Transverse colon (tissue), 4 donors: Measurements from ENCODE around the gene RRP8. TPM values are rescaled to one million over a fixed set of nuclear protein-coding genes. Genes with fewer than 3 reads are reported as not detected.

Source experiments
- DNase-seq: peaks from one replicate; pipeline ENCODE4 v3.0.0-alpha.2; 2019
- H3K27ac ChIP-seq, 4 donors: fragments of 200-600 bp; sonication (generic); 2 replicates each; pipeline ENCODE4 v1.5.1; 2016 to 2018; ENCODE audit warnings: inconsistent platforms in 4 of 4
- H3K27me3 ChIP-seq: fragments of 200-600 bp; sonication (generic); 2 replicates; pipeline ENCODE4 v1.5.1; 2017; ENCODE audit warnings: inconsistent platforms
- H3K36me3 ChIP-seq, 4 donors: fragments of 200-600 bp; sonication (generic); 2 replicates each; pipeline ENCODE4 v1.5.1; 2017 to 2019; ENCODE audit warnings: inconsistent platforms in 4 of 4
- H3K4me1 ChIP-seq, 4 donors: fragments of 200-600 bp; sonication (generic); 2 replicates each; pipeline ENCODE4 v1.5.1; 2017 to 2020; ENCODE audit warnings: inconsistent platforms in 4 of 4
- H3K4me3 ChIP-seq, 4 donors: fragments of 200-600 bp; sonication (generic); 1 replicate in 1 of 4; 2 replicates in 3 of 4; pipeline versions ENCODE4 v1.5.1 to v1.6.1; 2017 to 2019; ENCODE audit warnings: inconsistent platforms in 4 of 4
- H3K9me3 ChIP-seq, 2 donors: fragments of 200-600 bp; sonication (generic); 2 replicates each; pipeline ENCODE4 v1.5.1; 2017 to 2019; ENCODE audit warnings: inconsistent platforms in 2 of 2
- EP300 ChIP-seq: sonication (generic); formaldehyde crosslinking; IDR thresholded peaks from one replicate; pipeline ENCODE4 v1.6.1; 2017; ENCODE audit warnings: antibody characterized with exemption, low read depth
- POLR2A ChIP-seq: fragments of 450-650 bp; IDR thresholded peaks from one replicate; pipeline ENCODE4 v1.6.1; 2016; ENCODE audit warnings: antibody characterized with exemption, mild to moderate bottlenecking, moderate library complexity
- POLR2AphosphoS5 ChIP-seq, 3 donors: sonication (generic); formaldehyde crosslinking; IDR thresholded peaks; one replicate each; pipeline ENCODE4 v1.6.1; 2016; ENCODE audit warnings: antibody characterized with exemption in 3 of 3
- WGBS, 2 donors: methylation state at CpG; one replicate each; pipeline ENCODE4 v1.1.5; 2018; ENCODE audit warnings: low coverage in 1 of 2; 5-methylcytosine and 5-hydroxymethylcytosine counted together
- in situ Hi-C, 4 donors: fragments of 200-750 bp; cut with MboI; loops; one replicate each; pipeline versions ENCODE4 v1.15.0 to v1.15.1; 2017; ENCODE audit warnings: low sequenced_read_pairs in 3 of 4, low pct_ligation_motif_present in 1 of 4, low pct_unique_long_range_greater_than_20kb in 1 of 4
- intact Hi-C: fragments of 100-400 bp; cut with DNase I; formaldehyde crosslinking; loops from one replicate; pipeline ENCODE4 v1.15.1; 2023; ENCODE audit warnings: low total_unique reads
- total RNA-seq, 4 donors: library from RNA; depleted of rRNA; stranded (reverse); fragments of >200 nt; gene quantifications; one replicate each; pipeline ENCODE4 v1.1.0, GENCODE V29; 2016
- TF ChIP-seq, protein P1 (sequence below), 5 experiments: fragments of 200-600 bp in 3 of 5; fragments of 450-650 bp in 2 of 5; sonication (generic) in 3 of 5; IDR thresholded peaks; 1 replicate in 2 of 5; 2 replicates in 3 of 5; pipeline ENCODE4 v1.5.1; 2016 to 2017; ENCODE audit warnings: antibody characterized with exemption in 5 of 5, inconsistent platforms in 3 of 5, mild to moderate bottlenecking in 2 of 5, moderate library complexity in 1 of 5

Gene RRP8
- total RNA-seq, 4 donors from 2014 or later, result 9.7 to 145 (median 48.2) TPM

DNA sequence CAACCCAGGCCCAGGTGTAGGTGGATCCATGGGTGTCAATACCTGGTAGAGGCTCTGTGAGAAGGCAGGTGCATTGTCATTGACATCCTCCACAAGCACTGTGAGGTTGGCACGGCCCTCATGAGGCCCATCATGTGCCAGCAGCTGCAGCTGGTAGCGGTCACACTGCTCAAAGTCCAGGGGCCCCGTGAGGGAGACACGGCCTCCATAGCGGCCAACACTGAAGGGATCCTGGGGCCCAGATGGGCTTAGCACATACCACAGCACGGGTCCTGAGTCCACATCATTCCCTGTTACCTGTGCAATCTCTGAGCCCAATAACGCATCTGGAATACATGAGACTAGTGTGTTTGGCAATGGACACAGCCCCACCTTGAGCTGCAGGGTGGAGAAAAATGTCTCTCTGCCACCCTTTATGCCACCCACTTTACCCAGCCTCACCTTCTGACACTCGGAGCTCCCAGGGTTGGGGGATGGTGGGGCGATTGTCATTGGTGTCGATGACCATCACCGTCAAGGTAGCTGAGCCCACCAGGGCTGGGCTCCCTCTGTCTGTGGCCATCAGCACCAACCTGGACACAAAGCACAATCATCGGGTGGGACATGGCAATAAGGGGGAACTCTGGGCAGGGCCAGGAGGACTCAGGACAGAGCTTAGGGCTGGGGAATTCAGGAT is 21.9 kb upstream of the RRP8 start:
- H3K36me3 ChIP-seq, result no peaks in the 10 kb centered on the region
- H3K9me3 ChIP-seq, result no peaks in the 10 kb centered on the region
- no peak for DNase-seq
- no peak for TF ChIP-seq EP300
- TF ChIP-seq POLR2AphosphoS5 (IDR thresholded peaks at IDR 0.05), result no peak
- TF ChIP-seq, protein P1, sequence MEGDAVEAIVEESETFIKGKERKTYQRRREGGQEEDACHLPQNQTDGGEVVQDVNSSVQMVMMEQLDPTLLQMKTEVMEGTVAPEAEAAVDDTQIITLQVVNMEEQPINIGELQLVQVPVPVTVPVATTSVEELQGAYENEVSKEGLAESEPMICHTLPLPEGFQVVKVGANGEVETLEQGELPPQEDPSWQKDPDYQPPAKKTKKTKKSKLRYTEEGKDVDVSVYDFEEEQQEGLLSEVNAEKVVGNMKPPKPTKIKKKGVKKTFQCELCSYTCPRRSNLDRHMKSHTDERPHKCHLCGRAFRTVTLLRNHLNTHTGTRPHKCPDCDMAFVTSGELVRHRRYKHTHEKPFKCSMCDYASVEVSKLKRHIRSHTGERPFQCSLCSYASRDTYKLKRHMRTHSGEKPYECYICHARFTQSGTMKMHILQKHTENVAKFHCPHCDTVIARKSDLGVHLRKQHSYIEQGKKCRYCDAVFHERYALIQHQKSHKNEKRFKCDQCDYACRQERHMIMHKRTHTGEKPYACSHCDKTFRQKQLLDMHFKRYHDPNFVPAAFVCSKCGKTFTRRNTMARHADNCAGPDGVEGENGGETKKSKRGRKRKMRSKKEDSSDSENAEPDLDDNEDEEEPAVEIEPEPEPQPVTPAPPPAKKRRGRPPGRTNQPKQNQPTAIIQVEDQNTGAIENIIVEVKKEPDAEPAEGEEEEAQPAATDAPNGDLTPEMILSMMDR (IDR thresholded peaks at IDR 0.05), result no peak
- no peak for TF ChIP-seq POLR2A
- H3K4me1 ChIP-seq, result no peaks in the 10 kb centered on the region
- H3K27me3 ChIP-seq, result no peaks in the 10 kb centered on the region
- intact Hi-C loops (no loop called here), in situ Hi-C loops (no loop called here)
- 81 to 87% methylated on average over 6 to 11 of the region's 12 CpGs for WGBS, 2 donors
- no peak overlapping the region for H3K27ac ChIP-seq
- H3K4me3 ChIP-seq, result no peak overlapping the region

DNA sequence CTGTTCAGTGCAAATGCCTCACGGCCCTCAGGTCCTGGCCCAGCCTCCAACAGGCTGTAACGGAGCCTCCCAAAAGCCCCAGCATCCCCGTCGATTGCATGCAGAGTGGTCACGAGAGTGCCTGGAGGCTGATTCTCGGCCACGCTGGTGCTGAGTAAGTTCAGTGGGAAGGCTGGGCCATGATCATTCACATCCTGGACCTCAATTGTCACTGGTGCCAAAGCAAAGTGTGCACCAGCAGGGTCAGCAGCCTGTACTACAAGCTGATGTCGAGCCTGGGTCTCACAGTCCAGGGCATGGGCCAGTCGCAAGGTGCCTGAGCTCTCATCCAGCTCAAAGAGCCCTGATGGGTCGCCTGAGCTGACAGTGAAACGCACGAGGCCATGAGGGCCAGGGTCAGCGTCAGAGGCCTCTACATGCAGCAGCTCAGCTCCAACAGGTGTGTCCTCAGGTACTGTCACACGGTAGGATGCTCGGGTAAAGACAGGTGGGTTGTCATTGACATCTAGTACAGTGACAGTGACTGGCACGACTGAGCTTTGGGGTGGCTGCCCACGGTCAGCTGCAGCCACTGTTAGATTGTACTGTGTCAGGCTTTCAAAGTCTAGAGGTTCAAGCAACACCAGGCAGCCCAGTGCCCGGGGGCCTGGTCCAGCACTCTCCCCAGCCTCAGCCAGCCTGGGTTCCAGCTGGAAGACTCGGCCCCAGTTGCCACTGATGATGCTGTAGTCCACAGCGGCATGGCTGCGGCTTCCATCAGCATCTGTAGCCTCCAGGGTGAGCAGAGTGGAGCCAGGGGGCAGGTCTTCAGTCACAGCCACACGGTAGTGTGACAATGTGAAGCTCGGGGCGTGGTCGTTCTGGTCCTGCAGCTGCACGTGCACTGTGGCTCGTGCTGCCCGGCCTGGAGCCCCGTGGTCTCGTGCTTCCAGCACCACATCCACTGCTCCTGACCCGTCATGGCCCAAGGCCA is 20.3 kb upstream of the RRP8 start:
- no peaks in the 10 kb centered on the region for H3K27me3 ChIP-seq
- no peaks in the 10 kb centered on the region for H3K36me3 ChIP-seq
- in situ Hi-C loops, result no loop called here
- no peak for TF ChIP-seq EP300
- no peaks in the 10 kb centered on the region for H3K9me3 ChIP-seq
- WGBS, 2 donors, result 85% methylated on average over 28 of the region's 31 CpGs; no CpG with 5 or more reads in 1 of the 2 donors
- DNase-seq, result no peak
- H3K4me1 ChIP-seq, result peaks cover 0 to 6% (median 3%) of the 10 kb centered on the region in 4 donors
- intact Hi-C loops, result no loop called here
- no peak overlapping the region for H3K4me3 ChIP-seq
- no peak overlapping the region for H3K27ac ChIP-seq

DNA sequence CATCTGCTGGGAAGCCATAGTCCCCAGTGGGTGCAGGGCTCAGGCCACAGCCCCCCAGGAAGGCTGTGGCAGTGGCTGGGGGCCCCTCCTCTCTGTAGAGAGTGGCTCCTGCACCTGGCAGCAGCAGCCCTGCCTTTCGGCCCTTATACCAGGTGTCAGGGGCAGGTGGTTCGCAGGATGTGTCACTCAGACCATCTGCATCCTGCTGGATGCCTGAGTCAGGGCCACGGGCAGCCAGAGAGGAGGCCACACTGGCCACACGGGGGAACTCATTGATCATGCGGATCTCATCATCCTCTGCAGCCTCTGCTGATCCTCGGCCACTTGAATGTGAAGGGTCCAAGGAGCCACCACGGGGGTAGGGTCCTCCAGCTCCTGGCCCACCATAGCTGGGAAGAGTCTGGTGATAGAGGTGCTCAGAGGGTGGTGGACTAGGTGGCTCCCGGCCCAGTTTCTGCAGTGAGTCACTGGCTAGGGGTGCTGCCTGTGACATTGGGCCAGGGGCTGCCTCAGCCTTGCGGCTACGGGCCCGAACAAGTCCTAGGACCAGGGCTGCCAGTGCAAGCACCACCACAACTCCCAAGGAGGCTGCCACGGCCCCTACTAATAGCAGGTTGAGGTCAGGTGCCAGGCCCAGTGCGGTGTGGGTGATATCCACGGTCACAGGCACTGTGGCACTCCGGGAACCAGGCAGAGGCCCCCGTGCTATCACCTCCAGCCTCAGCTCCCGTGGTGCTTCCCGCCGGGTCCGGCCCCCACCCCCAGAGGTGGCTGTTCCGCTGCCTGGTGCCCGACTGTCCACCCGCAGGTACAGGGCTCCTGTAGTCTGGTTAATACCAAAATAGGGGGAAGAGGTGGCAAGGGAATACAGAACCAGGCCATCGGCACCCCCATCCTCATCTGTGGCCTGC is 19.1 kb upstream of the RRP8 start:
- H3K4me1 ChIP-seq, result peaks cover 4 to 18% (median 14%) of the 10 kb centered on the region in 4 donors
- H3K4me3 ChIP-seq, result no peak overlapping the region
- 87% methylated on average over 24 of the region's 24 CpGs; no CpG with 5 or more reads in 1 of the 2 donors for WGBS, 2 donors
- H3K27me3 ChIP-seq, result no peaks in the 10 kb centered on the region
- no peaks in the 10 kb centered on the region for H3K36me3 ChIP-seq
- intact Hi-C loops, result no loop called here
- TF ChIP-seq, protein P1 (IDR thresholded peaks at IDR 0.05), result no peak
- no peak for TF ChIP-seq EP300
- no peak for DNase-seq
- H3K9me3 ChIP-seq, result no peaks in the 10 kb centered on the region
- no peak overlapping the region for H3K27ac ChIP-seq
- in situ Hi-C loops, result no loop called here

DNA sequence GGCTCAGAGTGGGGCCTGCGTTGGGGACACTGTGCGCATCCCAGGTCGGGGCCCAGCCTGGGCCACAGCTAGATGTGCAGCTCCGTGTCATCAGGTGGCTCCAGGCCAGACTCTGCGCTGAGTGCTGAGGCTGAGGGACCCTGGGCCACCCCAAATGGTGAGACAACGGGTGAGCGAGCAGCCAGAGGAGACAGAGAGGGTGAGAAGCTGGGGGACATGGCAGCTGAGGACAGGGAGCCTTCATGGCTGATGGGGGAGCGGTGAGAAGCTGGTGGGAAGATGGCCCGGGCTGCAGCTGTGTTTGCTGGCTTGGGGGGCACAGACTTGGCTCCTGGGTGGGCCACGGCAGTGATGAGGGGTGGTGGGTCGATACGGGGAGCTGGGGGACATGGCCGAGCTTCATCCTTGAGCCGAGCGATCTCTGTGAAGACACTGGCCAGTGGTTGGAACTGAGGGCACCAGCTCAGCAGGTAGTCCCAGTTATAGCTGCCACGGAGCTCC is 18.3 kb upstream of the RRP8 start:
- intact Hi-C loops (no loop called here), in situ Hi-C loops (no loop called here)
- H3K4me1 ChIP-seq, result peaks cover 4 to 24% (median 17%) of the 10 kb centered on the region in 4 donors
- no peak for DNase-seq
- WGBS, 2 donors, result 87% methylated on average over 16 of the region's 16 CpGs; no CpG with 5 or more reads in 1 of the 2 donors
- H3K27me3 ChIP-seq, result no peaks in the 10 kb centered on the region
- H3K4me3 ChIP-seq, result no peak overlapping the region
- H3K27ac ChIP-seq, result no peak overlapping the region
- H3K9me3 ChIP-seq, result no peaks in the 10 kb centered on the region
- TF ChIP-seq EP300 (no peak), POLR2A (no peak), POLR2AphosphoS5 (IDR thresholded peaks at IDR 0.05) (no peak)
- TF ChIP-seq, protein P1 (IDR thresholded peaks at IDR 0.05), result no peak
- no peaks in the 10 kb centered on the region for H3K36me3 ChIP-seq
